ENCODE measurements around the gene DDIT3. TPM values are rescaled to one million over a fixed set of nuclear protein-coding genes. Genes with fewer than 3 reads are reported as not detected.

Gene DDIT3
- total and polyA plus RNA-seq, 2 of the 13 experiments (the other 11 are each of a cell fraction or from before 2014, with no cell fraction given) = 27.5 to 48.7 TPM

- TF ChIP-seq ZNF574 (CRISPR knock-in tag; IDR thresholded peaks at IDR 0.05) (peak; percentile 73), KDM2A (CRISPR knock-in tag; IDR thresholded peaks at IDR 0.05; ENCODE audit: borderline replicate concordance, low read depth) (peak; percentile 90), TAF15 (IDR thresholded peaks at IDR 0.05; ENCODE audit: low read depth, low read length, poor library complexity, severe bottlenecking) (peak; percentile 65), PAF1 (CRISPR knock-in tag; IDR thresholded peaks at IDR 0.05) (no peak), BRD4 (CRISPR knock-in tag; IDR thresholded peaks at IDR 0.05) (peak; percentile 53; the same call in 1 of the 2 replicates), HMG20A (CRISPR knock-in tag; IDR thresholded peaks at IDR 0.05; ENCODE audit: borderline replicate concordance) (peak; percentile 41; the same call in 1 of the 2 replicates), MNT (IDR thresholded peaks at IDR 0.05) (peak; percentile 92), PHF21A (CRISPR knock-in tag; IDR thresholded peaks at IDR 0.05) (peak; percentile 74), CREM (IDR thresholded peaks at IDR 0.05) (peak; percentile 72), CREM (CRISPR knock-in tag; IDR thresholded peaks at IDR 0.05) (no peak), ZNF570 (CRISPR knock-in tag; IDR thresholded peaks at IDR 0.05; ENCODE audit: borderline replicate concordance) (no peak), ZXDC (CRISPR knock-in tag; IDR thresholded peaks at IDR 0.05) (no peak), ZNF709 (CRISPR knock-in tag; IDR thresholded peaks at IDR 0.05) (peak; percentile 52; the same call in 1 of the 2 replicates), ZNF883 (CRISPR knock-in tag; IDR thresholded peaks at IDR 0.05; ENCODE audit: not compliant biosample characterization) (no peak), SETDB1 (CRISPR knock-in tag; IDR thresholded peaks at IDR 0.05; ENCODE audit: borderline replicate concordance) (no peak), BATF2 (CRISPR knock-in tag; IDR thresholded peaks at IDR 0.05) (no peak), POGK (CRISPR knock-in tag; conservative IDR thresholded peaks at IDR 0.05) (peak; percentile 66; the same call in 1 of the 2 replicates), IRX3 (CRISPR knock-in tag; IDR thresholded peaks at IDR 0.05; ENCODE audit: borderline replicate concordance, low read depth) (no peak), TEAD3 (CRISPR knock-in tag; optimal IDR thresholded peaks at IDR 0.05; ENCODE audit: borderline replicate concordance) (peak; percentile 49)
These were observed 1.9 kb upstream of the DDIT3 start, which contains the start of gene MBD6 (continued) for GRCh38 chr12:57522011-57522886.

Measured in HepG2 (cell line).